ENCODE measurements around the gene IGLL1.
"Not testable (repeated sequence)": the region's sequence is repeated elsewhere in the genome, so short reads cannot be mapped to it uniquely, and the experiment has no call there.

Gene IGLL1

DNA sequence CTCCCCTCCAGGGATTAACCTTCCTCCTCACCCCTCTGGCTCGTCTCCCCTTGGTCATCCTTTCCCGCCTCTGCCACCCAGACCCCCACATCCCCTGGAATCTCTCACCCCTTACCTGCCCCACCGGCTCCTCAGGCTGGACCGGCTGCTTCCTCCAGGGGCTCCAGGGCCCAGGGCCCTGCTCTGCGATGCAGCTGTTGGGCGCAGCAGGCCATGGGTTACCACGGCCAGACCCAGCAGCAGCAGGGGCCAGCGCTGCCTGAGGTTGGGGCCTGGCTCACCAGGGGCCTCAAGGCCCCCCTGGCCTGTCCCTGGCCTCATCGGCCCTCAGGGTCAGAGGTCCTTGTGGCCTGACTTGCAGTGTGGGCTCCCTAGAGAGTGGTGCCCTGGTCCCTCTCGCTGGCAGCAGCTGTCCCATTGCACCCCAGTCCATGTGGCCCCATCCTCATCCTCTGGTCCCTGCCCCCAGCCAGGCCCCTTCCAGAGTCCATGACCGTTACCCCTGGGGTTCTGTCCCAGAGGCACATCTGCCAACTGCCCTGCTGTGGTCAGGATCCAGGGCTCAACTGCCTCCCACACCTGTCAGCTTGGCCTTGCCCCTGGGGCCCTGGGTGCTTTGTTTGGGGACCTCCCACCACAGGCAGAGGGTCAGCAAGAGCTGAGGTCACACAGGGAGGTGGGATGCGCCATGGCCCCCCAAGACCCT lies at the start of gene IGLL1:
Gene IGLL1, minus strand, starts transcription at position 421 of the 706 bp plus-strand sequence. Its CDS starts 100 bp downstream, at position 321.
- DNase-seq, result no peak

- not testable (repeated sequence) for DNase-seq
Measured at GRCh38 chr22:23628056-23628743, 48.1 kb upstream of the IGLL1 start.

DNA sequence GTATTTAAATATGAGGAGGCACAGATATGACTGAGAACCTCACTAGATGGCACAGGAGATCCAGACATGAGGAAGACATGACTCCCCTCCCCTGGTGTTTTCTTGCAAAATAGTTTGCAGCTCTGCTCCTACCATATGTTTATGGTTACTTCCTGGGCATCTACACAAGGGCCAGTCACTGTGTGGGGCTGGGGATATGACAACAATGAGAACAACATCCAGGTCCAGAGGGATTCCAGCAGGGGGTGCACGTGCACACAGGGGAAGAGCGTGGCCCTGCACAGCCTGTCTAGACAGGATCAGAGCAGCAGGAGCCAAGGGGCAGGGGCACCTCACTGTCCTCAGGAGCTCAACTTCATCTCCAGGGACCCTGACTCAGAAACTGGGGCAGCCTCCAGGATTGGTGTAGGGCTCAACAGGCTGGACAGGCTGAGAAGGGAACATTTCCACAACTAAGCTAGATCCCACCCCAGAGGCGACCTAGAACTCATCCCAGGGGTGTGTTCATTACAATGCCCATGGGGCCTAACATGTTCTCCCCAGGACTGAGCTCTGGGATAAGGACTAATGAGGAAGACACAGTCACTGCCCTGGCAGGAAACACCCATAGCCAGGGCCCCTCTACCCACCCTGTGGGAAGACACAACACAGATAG lies 47.4 kb upstream of the IGLL1 start:
- DNase-seq, result peak; percentile 80

- no peak for DNase-seq
Measured at GRCh38 chr22:23626286-23626975, 46.3 kb upstream of the IGLL1 start.

- no peak for DNase-seq
Measured at GRCh38 chr22:23622634-23623033, 42.5 kb upstream of the IGLL1 start.

- DNase-seq, result not testable (repeated sequence)
Measured at GRCh38 chr22:23621916-23622315, 41.8 kb upstream of the IGLL1 start.

- no peak for DNase-seq
Measured at GRCh38 chr22:23621082-23621780, 41.1 kb upstream of the IGLL1 start.

GRCh38 chr22:23613193-23613972 lies 33.3 kb upstream of the IGLL1 start:
- DNase-seq, result no peak

DNA sequence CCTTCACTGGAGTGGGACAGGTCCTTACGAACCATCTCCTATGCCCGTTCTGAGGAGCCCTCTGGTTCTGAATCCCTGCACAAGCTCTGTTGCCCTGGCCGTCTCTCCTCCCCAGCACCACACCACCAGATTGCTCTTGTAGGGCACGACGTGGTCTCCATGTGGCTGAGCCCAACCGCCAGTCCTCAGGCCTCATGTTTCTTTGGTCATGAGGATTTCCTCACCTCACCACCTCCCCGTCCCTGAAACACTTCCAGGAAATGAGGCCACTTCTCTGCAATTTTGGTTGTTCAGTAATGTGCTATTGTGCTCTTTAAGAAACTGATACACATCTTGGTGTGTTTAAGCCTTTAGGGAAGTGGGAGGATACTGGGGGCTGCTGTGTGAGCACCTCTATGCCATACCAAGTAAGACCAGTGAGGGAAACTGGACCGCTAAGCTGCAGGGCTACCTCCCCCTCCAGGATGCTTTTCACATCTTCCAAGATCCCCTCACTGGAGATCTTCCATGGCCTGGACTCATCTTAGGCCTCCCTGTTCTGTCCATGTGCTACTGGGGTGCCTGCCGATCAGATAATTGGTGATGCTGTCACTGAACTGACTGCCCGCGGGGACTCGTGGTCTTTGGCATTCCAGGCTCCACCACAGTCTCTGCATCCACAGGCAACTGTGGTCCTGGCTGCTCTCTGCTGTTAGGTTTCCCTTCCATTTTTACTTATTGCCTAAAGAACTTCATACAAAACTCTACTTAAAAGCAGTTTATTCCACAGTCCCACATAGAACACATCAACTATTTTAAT lies 30.1 kb upstream of the IGLL1 start:
- DNase-seq, result no peak

DNA sequence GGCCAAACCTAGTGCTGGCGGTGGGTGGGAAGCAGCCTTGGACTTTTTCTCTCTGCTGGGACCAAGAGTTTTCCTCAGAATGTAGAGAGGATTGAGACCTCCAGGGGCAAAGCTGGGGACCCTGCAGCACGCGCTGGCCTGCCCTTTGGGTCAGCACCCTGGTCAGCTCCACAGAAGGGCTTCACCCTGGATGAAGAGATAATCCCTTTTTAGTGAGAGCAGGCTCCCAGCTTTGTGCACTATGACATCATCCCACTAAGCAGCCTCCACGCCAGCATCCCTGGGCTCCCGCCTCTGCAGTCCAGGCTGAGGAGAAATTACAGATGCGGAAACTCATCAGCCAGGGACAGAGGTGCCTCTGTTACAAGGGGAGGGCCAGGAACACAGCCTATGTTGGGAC lies 28.5 kb upstream of the IGLL1 start:
- DNase-seq, result no peak

DNA sequence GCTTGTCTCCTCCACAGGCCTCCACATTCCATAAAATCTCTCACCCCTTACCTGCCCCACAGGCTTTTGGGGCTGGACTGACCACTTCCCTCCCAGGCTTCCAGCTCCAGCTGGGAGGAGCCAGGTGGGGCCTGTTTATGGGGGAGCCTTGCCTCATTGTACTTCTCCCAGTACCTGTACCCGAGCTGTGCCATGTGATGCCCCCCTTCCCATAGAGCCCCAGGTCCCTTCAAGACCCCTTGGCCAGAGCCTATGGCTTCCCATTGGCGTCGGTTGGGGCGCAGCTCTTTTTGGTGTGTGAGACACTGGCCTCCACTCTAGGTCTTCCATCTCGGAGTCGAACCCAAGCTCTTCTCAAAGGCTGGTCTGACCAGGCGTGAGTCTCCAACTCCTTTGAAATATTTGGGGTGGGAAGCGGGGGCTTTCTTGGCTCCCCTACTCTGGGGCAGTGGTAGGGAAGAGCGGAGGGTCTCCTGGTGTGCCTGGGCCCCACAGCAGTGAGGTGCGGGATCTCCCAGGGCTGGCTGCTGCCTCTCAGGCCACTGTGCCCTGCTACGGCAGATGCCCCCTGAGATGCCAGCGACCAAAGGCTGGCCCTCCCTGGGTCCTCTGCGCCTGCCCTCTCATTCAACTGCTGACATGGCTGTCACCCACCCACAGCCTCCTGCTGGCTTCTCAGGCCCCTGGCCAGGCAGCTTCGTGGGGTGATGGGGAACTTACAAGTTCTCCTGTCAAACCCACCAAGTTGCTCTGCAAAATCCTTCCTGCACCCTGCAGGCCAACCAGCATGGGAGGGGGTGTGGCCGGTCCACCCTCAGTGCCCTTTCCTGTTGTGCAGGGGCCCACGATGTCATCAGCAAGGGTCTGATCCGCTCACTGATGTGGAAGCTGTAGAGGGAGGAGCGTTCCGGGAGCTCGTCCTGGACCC lies 26.4 kb upstream of the IGLL1 start:
- no peak for DNase-seq

DNA sequence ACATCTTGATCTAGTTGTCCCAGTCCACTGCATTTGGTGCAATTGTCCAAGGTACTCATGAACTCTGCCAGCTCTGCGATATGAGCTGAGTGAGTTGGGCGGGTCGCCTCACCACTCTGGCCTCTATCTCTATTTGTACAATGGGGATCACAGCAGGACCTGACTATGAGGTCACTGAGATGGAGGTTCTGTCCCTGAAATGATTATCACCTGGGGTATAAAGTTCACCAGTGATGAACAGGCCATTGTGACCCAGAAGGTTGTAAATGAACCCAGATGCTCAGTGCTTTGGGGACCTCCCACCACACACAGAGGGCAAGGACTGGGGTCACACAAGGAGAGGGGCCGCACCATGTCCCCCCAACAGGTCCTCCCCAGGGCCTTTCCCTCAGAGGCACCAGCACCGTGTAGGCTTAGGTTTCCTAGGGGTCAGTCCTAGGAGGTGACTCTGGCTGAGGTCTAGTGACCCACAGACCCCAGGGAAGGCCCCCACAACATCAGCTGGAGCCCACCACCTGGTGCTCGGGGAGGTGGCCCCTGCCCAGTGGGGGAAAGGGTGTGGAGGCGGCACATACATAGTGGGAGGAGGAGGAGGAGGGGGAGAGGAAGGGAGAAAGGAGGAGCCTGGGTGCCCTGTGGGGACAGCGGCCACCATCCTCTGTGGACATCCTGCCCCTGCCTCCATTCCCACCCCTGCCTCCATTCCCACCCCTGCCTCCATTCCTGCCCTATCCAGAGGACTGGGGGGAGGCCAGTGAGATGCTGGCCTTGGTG lies 25.0 kb upstream of the IGLL1 start:
- DNase-seq, result no peak

- DNase-seq, result no peak
Measured at GRCh38 chr22:23603266-23603665, 23.2 kb upstream of the IGLL1 start.

DNA sequence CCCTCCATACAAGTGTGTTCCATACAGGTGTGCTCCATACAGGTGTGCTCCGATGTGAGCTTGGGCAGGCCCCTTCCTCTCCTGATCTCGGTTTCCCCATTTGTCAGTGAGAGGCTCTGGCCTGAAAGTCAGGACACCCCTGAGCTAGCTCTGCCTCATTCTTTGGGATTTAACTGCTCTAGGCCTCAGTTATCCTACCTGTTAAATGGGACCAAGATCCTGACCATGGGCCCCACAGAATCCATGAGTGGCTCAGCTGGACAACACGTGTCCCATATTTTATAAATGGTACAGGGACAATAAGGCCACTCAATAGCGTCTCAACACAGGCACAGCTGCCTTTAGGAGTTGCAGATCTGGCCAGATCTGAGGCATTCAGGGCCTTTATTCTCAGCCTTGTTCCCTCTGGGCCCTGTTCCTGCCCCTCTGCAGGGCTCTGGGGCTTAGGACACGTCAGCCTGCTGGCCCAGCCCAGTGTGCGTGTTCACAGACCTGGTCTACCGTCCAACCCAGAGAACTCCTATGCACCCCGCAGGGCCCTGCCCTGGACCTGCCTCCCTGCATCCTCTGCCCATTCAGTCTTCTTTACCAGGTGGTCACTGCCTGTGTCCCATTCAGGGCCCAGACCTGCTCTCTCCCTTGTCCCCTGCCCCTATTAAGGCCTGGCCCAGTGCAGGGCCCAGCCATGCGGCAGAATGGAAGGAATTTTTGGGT lies 18.9 kb upstream of the IGLL1 start:
- DNase-seq, result no peak

DNA sequence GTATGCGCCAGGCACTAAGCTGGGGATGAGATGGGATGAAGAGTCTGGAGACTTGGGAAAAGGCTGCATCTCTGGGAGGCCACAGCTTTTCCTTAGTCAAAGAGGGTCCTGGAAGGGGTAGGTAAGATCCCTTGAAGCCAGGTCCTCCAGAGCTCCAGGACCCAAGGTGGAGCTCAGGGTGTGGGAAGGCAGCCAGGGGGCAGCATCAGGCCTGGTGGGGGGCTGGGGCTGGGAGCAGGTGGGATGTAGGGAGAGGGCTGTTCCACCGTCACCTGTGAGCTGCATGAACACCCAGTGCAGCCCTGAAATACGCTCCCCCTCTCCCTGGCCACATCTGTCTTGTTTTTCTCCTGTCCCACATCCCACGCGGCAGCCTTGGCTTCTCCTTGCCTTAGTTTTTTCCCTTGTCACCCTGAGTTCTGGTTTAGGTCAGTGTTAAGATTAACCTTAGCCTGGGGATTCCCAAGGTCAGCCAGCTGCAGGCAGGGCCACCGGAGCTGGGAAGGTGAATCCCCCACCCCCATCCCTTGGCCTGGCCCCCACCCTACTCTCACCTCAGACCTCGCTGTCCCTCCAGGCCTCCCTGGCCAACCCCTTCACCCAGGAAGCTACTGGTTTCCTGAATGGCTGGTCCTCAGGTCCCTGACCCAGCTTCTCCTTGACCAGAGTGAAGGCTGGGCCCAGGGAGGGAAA lies 17.6 kb upstream of the IGLL1 start:
- not testable (repeated sequence) for DNase-seq

- not testable (repeated sequence) for DNase-seq
Measured at GRCh38 chr22:23595904-23596303, 15.8 kb upstream of the IGLL1 start.

DNA sequence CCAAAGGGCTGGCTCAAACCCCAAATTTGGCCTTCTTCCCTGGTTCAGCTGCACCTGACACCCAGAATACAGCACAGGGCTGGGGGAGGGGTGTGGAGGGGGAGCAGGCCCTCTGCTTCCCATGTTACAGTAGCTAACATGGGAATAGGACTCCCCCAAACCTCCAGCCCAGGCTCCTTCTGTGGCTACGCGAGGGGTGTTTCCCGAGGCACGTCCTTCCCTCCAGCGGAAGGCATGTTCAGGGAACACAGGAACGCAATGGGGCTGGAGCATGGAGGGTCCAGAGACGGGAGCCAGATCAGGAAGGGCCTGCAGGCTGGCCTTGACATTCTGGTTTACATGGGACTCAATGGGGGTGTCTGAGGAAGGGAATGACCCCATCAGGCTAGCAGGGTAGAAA lies 11.8 kb upstream of the IGLL1 start:
- DNase-seq, result no peak

Data from activated effector memory CD4-positive, alpha-beta T cell treated with anti-CD3 and anti-CD28 coated beads, Interleukin-2, amount 50 U/mL, for 16 hours (primary cell).